Mesendoderm (in vitro differentiated cells): ENCODE data around the gene CCDC63.

Source experiments
- DNase-seq: peaks from one replicate; pipeline ENCODE4 v3.0.0; 2013
- H2AK5ac ChIP-seq: 2 replicates; pipeline ENCODE4 v1.6.1; 2013; ENCODE audit warnings: low read length, inconsistent platforms
- H2BK120ac ChIP-seq: 2 replicates; pipeline ENCODE4 v1.6.1; 2013; ENCODE audit warnings: low read depth, mild to moderate bottlenecking, low read length, moderate library complexity, mixed read lengths
- H2BK15ac ChIP-seq: replicated peaks from 2 replicates; pipeline ENCODE4 v1.6.1; 2013; ENCODE audit warnings: low read depth, mild to moderate bottlenecking, moderate library complexity
- H2BK5ac ChIP-seq: 2 replicates; pipeline ENCODE4 v1.6.1; 2013; ENCODE audit warnings: low read length, inconsistent platforms
- H3K18ac ChIP-seq: 2 replicates; pipeline ENCODE4 v1.6.1; 2013; ENCODE audit warnings: mild to moderate bottlenecking, low read length, mixed read lengths
- H3K23ac ChIP-seq: one replicate; pipeline ENCODE4 v1.6.1; 2013; ENCODE audit warnings: low read length
- H3K27ac ChIP-seq: 2 replicates; pipeline ENCODE4 v1.5.1; 2013; ENCODE audit warnings: low read depth, mild to moderate bottlenecking, inconsistent platforms, low read length, moderate library complexity
- H3K27me3 ChIP-seq: 2 replicates; pipeline ENCODE4 v1.6.1; 2013; ENCODE audit warnings: low read length, control low read depth, mild to moderate bottlenecking, inconsistent platforms; ENCODE audit not compliant: insufficient read depth, poor library complexity
- H3K36me3 ChIP-seq: 2 replicates; pipeline ENCODE4 v1.6.1; 2013; ENCODE audit warnings: low read length, inconsistent platforms; ENCODE audit not compliant: control insufficient read depth, insufficient read depth
- H3K4ac ChIP-seq: one replicate; pipeline ENCODE4 v1.6.1; 2013; ENCODE audit warnings: low read depth, mild to moderate bottlenecking, low read length, moderate library complexity
- H3K4me1 ChIP-seq: 2 replicates; pipeline ENCODE4 v1.6.1; 2013; ENCODE audit warnings: low read depth, low read length, inconsistent platforms; ENCODE audit not compliant: control insufficient read depth
- H3K4me2 ChIP-seq: 2 replicates; pipeline ENCODE4 v1.6.1; 2013; ENCODE audit warnings: low read length
- H3K4me3 ChIP-seq: 2 replicates; pipeline ENCODE4 v1.5.1; 2013; ENCODE audit warnings: mild to moderate bottlenecking, low read length
- H3K56ac ChIP-seq: one replicate; pipeline ENCODE4 v1.6.1; 2013; ENCODE audit warnings: low read length
- H3K79me1 ChIP-seq: 2 replicates; pipeline ENCODE4 v1.6.1; 2013; ENCODE audit warnings: low read length, inconsistent platforms
- H3K79me2 ChIP-seq: 2 replicates; pipeline ENCODE4 v1.6.1; 2013; ENCODE audit warnings: mild to moderate bottlenecking, low read length; ENCODE audit not compliant: control insufficient read depth, insufficient read depth
- H3K9ac ChIP-seq: 2 replicates; pipeline ENCODE4 v1.6.1; 2013; ENCODE audit warnings: low read length, inconsistent platforms
- H4K5ac ChIP-seq: one replicate; pipeline ENCODE4 v1.6.1; 2013; ENCODE audit warnings: low read length
- H4K8ac ChIP-seq: one replicate; pipeline ENCODE4 v1.6.1; 2013; ENCODE audit warnings: low read depth, mild to moderate bottlenecking, control low read depth, low read length, moderate library complexity
- WGBS: extraction: QIAGEN DNeasy Blood & Tissue Kit; methylation state at CpG from one replicate; pipeline ENCODE4 v1.1.7; 2013; ENCODE audit warnings: low lambda C conversion rate, missing lambda C conversion rate; ENCODE audit not compliant: insufficient coverage; ENCODE audit errors: extremely low coverage; 5-methylcytosine and 5-hydroxymethylcytosine counted together

CCDC63 gene

GRCh38 chr12:110931315-110931728 is 84.5 kb downstream of the CCDC63 start:
- Histone ChIP-seq H3K56ac (no peak overlapping the region), H3K23ac (no peak overlapping the region), H3K36me3 (no peaks in the 10 kb centered on the region), H2BK120ac (no peak overlapping the region), H2AK5ac (no peak overlapping the region), H3K27ac (no peak overlapping the region), H3K4ac (no peak overlapping the region), H3K18ac (no peak overlapping the region), H3K9ac (no peak overlapping the region), H3K4me3 (no peak overlapping the region), H3K4me1 (peaks cover 2% of the 10 kb centered on the region), H3K79me1 (no peaks in the 10 kb centered on the region), H2BK5ac (no peak overlapping the region), H2BK15ac (no peak overlapping the region), H4K5ac (no peak overlapping the region), H3K79me2 (no peaks in the 10 kb centered on the region), H4K8ac (no peak overlapping the region), H3K4me2 (no peak overlapping the region), H3K27me3 (no peaks in the 10 kb centered on the region)
- no CpG with 5 or more reads among the region's 16 CpGs for WGBS
- DNase-seq, result peak; percentile 68

- H2BK15ac ChIP-seq, result no peak overlapping the region
- H2AK5ac ChIP-seq, result no peak overlapping the region
- no peaks in the 10 kb centered on the region for H3K79me2 ChIP-seq
- H3K36me3 ChIP-seq, result no peaks in the 10 kb centered on the region
- H3K4me1 ChIP-seq, result peaks cover 2% of the 10 kb centered on the region
- no peak overlapping the region for H3K4ac ChIP-seq
- no CpG with 5 or more reads among the region's 11 CpGs for WGBS
- no peak overlapping the region for H3K27ac ChIP-seq
- no peak overlapping the region for H3K23ac ChIP-seq
- no peak overlapping the region for H3K4me2 ChIP-seq
- no peak overlapping the region for H3K4me3 ChIP-seq
- H4K5ac ChIP-seq, result no peak overlapping the region
- DNase-seq, result peak; percentile 36
- H2BK120ac ChIP-seq, result no peak overlapping the region
- no peak overlapping the region for H3K9ac ChIP-seq
- H3K18ac ChIP-seq, result no peak overlapping the region
- H3K27me3 ChIP-seq, result no peaks in the 10 kb centered on the region
- no peak overlapping the region for H3K56ac ChIP-seq
- no peak overlapping the region for H2BK5ac ChIP-seq
- no peak overlapping the region for H4K8ac ChIP-seq
- no peaks in the 10 kb centered on the region for H3K79me1 ChIP-seq
Measured at GRCh38 chr12:110932046-110932445, 85.3 kb downstream of the CCDC63 start.

GRCh38 chr12:110933326-110933974 is 86.7 kb downstream of the CCDC63 start:
- no peak for DNase-seq
- H3K4me2 ChIP-seq, result no peak overlapping the region
- H3K4me1 ChIP-seq, result peaks cover 2% of the 10 kb centered on the region
- H3K4me3 ChIP-seq, result no peak overlapping the region
- no peak overlapping the region for H2BK5ac ChIP-seq
- H4K5ac ChIP-seq, result no peak overlapping the region
- no CpG with 5 or more reads among the region's 16 CpGs for WGBS
- no peak overlapping the region for H2BK15ac ChIP-seq
- no peak overlapping the region for H2BK120ac ChIP-seq
- H3K23ac ChIP-seq, result no peak overlapping the region
- no peaks in the 10 kb centered on the region for H3K79me1 ChIP-seq
- H3K27ac ChIP-seq, result peak overlapping the region; percentile 11
- no peak overlapping the region for H3K18ac ChIP-seq
- no peak overlapping the region for H3K56ac ChIP-seq
- no peak overlapping the region for H2AK5ac ChIP-seq
- H3K4ac ChIP-seq, result peak overlapping the region; percentile 65
- H3K36me3 ChIP-seq, result no peaks in the 10 kb centered on the region
- H4K8ac ChIP-seq, result no peak overlapping the region
- H3K27me3 ChIP-seq, result no peaks in the 10 kb centered on the region
- H3K9ac ChIP-seq, result no peak overlapping the region
- no peaks in the 10 kb centered on the region for H3K79me2 ChIP-seq

GRCh38 chr12:110934093-110934852 is 87.5 kb downstream of the CCDC63 start:
- no peaks in the 10 kb centered on the region for H3K79me1 ChIP-seq
- H3K27me3 ChIP-seq, result no peaks in the 10 kb centered on the region
- H3K4me1 ChIP-seq, result peaks cover 2% of the 10 kb centered on the region
- H2BK5ac ChIP-seq, result no peak overlapping the region
- peak overlapping the region; percentile 46 for H3K18ac ChIP-seq
- peak overlapping the region; percentile 81 for H4K5ac ChIP-seq
- H3K23ac ChIP-seq, result no peak overlapping the region
- H4K8ac ChIP-seq, result no peak overlapping the region
- H3K79me2 ChIP-seq, result no peaks in the 10 kb centered on the region
- peak overlapping the region; percentile 25 for H3K56ac ChIP-seq
- H3K4me2 ChIP-seq, result no peak overlapping the region
- peak overlapping the region; percentile 11 for H3K27ac ChIP-seq
- no peak overlapping the region for H2BK15ac ChIP-seq
- H2AK5ac ChIP-seq, result no peak overlapping the region
- WGBS, result no CpG with 5 or more reads among the region's 3 CpGs
- H2BK120ac ChIP-seq, result peak overlapping the region; percentile 8
- no peak overlapping the region for H3K4me3 ChIP-seq
- peak; percentile 94 for DNase-seq
- H3K9ac ChIP-seq, result no peak overlapping the region
- H3K4ac ChIP-seq, result peak overlapping the region; percentile 65
- no peaks in the 10 kb centered on the region for H3K36me3 ChIP-seq

- H3K36me3 ChIP-seq, result no peaks in the 10 kb centered on the region
- no peak for DNase-seq
- no peak overlapping the region for H2AK5ac ChIP-seq
- H3K23ac ChIP-seq, result no peak overlapping the region
- H2BK120ac ChIP-seq, result no peak overlapping the region
- H3K79me2 ChIP-seq, result no peaks in the 10 kb centered on the region
- H3K4me1 ChIP-seq, result peaks cover 2% of the 10 kb centered on the region
- H4K8ac ChIP-seq, result no peak overlapping the region
- no peak overlapping the region for H2BK15ac ChIP-seq
- no peak overlapping the region for H3K4me3 ChIP-seq
- H3K27ac ChIP-seq, result no peak overlapping the region
- no peak overlapping the region for H3K4ac ChIP-seq
- H4K5ac ChIP-seq, result no peak overlapping the region
- no peak overlapping the region for H2BK5ac ChIP-seq
- no peak overlapping the region for H3K56ac ChIP-seq
- no peak overlapping the region for H3K4me2 ChIP-seq
- no peak overlapping the region for H3K18ac ChIP-seq
- no peak overlapping the region for H3K9ac ChIP-seq
- no CpG with 5 or more reads among the region's 4 CpGs for WGBS
- no peaks in the 10 kb centered on the region for H3K79me1 ChIP-seq
- no peaks in the 10 kb centered on the region for H3K27me3 ChIP-seq
Measured at GRCh38 chr12:110935588-110935987, 88.8 kb downstream of the CCDC63 start.
